Posterior cingulate gyrus (tissue), 11 donors: ENCODE data around the gene ZGPAT.
A peak's percentile ranks its signal among the peaks of the same experiment; 100 is the strongest.
"Not testable (repeated sequence)": the region's sequence is repeated elsewhere in the genome, so short reads cannot be mapped to it uniquely, and the experiment has no call there.

Experiments
- DNase-seq, 10 donors: peaks; one replicate each; pipeline versions ENCODE4 v3.0.0 to v3.0.0-alpha.2; 2020 to 2021; ENCODE audit warnings: mixed read lengths in 3 of 10
- intact Hi-C: fragments of 100-400 bp; cut with DNase I; formaldehyde crosslinking; loops from one replicate; pipeline ENCODE4 v1.15.1; 2023

Gene ZGPAT

GRCh38 chr20:63707558-63708300, at the start of gene ZGPAT, which contains the start of gene ARFRP1:
Gene ZGPAT (plus strand): TSS chr20:63708039. CDS start chr20:63708581, 542 bp downstream.
Gene ARFRP1 (minus strand): TSS chr20:63707976. CDS start chr20:63707091, 885 bp downstream.
- intact Hi-C loops = loop anchor here (1.0 to 10.0 kb wide), 3 partner anchors 49 to 249 kb away; partner anchors contain the start of genes ABHD16B, RTEL1, TPD52L2 and UCKL1
- peak; percentile 89 to 99 (median 94) for DNase-seq

GRCh38 chr20:63658749-63659187, 49.1 kb upstream of the ZGPAT start:
- peak in 1 of 10 donors; percentile 26 for DNase-seq
- intact Hi-C loops = loop anchor here (1.0 kb wide), 1 partner anchor 49 kb away; the partner anchor contains the start of gene ARFRP1

GRCh38 chr20:63659370-63659769, 48.5 kb upstream of the ZGPAT start:
- intact Hi-C loops = no loop called here
- no peak for DNase-seq

- intact Hi-C loops, DNase-seq: not testable (repeated sequence)
Measured at GRCh38 chr20:63660174-63660573, 47.7 kb upstream of the ZGPAT start.

- no peak for DNase-seq
- intact Hi-C loops = no loop called here
Measured at GRCh38 chr20:63660622-63661021, 47.2 kb upstream of the ZGPAT start.

- peak in 1 of 10 donors; percentile 72 for DNase-seq
- intact Hi-C loops = no loop called here
Measured at GRCh38 chr20:63661108-63661507, 46.7 kb upstream of the ZGPAT start.

GRCh38 chr20:63661959-63662812, 45.7 kb upstream of the ZGPAT start:
- no peak for DNase-seq
- intact Hi-C loops = no loop called here

- intact Hi-C loops = no loop called here
- DNase-seq = no peak
Measured at GRCh38 chr20:63662813-63663189, 45.0 kb upstream of the ZGPAT start.

GRCh38 chr20:63663332-63664066, 44.3 kb upstream of the ZGPAT start:
- intact Hi-C loops = no loop called here
- no peak for DNase-seq

GRCh38 chr20:63664143-63664851, 43.5 kb upstream of the ZGPAT start:
- intact Hi-C loops = no loop called here
- DNase-seq = no peak

- intact Hi-C loops = no loop called here
- DNase-seq = peak in 9 of 10 donors; percentile 38 to 98 (median 80)
Measured at GRCh38 chr20:63664861-63665594, 42.8 kb upstream of the ZGPAT start.

GRCh38 chr20:63665708-63666107, 42.1 kb upstream of the ZGPAT start:
- no peak for DNase-seq
- intact Hi-C loops = no loop called here

- DNase-seq = no peak
- intact Hi-C loops = no loop called here
Measured at GRCh38 chr20:63667858-63668257, 40.0 kb upstream of the ZGPAT start.

GRCh38 chr20:63668351-63668750, 39.5 kb upstream of the ZGPAT start:
- intact Hi-C loops = no loop called here
- DNase-seq = no peak

- intact Hi-C loops = not testable (repeated sequence)
Measured at GRCh38 chr20:63671695-63672094, 36.1 kb upstream of the ZGPAT start.

GRCh38 chr20:63672666-63673065, 35.2 kb upstream of the ZGPAT start:
- intact Hi-C loops = no loop called here
- DNase-seq = no peak

More at GRCh38 chr20:63671695-63672094, 36.1 kb upstream of the ZGPAT start:
- not testable (repeated sequence) for DNase-seq

GRCh38 chr20:63673951-63674350, 33.9 kb upstream of the ZGPAT start:
- intact Hi-C loops = no loop called here
- DNase-seq = no peak

- intact Hi-C loops = no loop called here
- DNase-seq = no peak
Measured at GRCh38 chr20:63675681-63676368, 32.0 kb upstream of the ZGPAT start.

- no peak for DNase-seq
- intact Hi-C loops = no loop called here
Measured at GRCh38 chr20:63678071-63678470, 29.8 kb upstream of the ZGPAT start.
